ENCODE data around the gene RASSF3. TPM values are rescaled to one million over a fixed set of nuclear protein-coding genes. Genes with fewer than 3 reads are reported as not detected.
"Not testable (repeated sequence)": the region's sequence is repeated elsewhere in the genome, so short reads cannot be mapped to it uniquely, and the experiment has no call there.

The RASSF3 gene
- total RNA-seq, 4 donors from 2014 or later, result 14.7 to 18.3 (median 16.7) TPM

DNA sequence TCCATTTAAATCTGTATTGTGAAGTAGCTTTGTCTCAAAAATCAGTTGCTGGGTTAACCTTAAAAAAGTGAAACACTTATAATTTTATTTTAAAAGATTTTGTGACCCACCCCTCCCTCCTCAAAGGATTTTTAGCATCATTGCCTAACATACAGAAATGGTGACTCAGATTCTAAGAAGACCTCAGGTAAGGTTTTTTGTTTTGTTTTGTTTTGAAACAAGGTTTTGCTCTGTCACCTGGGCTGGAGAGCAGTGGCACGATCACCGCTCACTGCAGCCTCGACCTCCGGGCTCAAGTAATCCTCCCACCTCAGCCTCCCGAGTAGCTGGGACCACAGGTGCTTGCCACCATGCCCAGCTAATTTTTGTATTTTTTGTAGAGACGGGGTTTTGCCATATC is 74.8 kb downstream of the RASSF3 start:
- Histone ChIP-seq H3K36me3 (peaks cover 0 to 17% (median 0%) of the 10 kb centered on the region in 3 donors), H3K4me3 (no peak overlapping the region), H3K4me1 (peaks cover 0 to 20% (median 10%) of the 10 kb centered on the region in 4 donors), H3K27me3 (no peaks in the 10 kb centered on the region), H3K9me3 (no peaks in the 10 kb centered on the region), H3K27ac (no peak overlapping the region)
- TF ChIP-seq POLR2A (IDR thresholded peaks at IDR 0.05) (no peak), EP300 (IDR thresholded peaks at IDR 0.05) (no peak)
- TF ChIP-seq, protein P1, sequence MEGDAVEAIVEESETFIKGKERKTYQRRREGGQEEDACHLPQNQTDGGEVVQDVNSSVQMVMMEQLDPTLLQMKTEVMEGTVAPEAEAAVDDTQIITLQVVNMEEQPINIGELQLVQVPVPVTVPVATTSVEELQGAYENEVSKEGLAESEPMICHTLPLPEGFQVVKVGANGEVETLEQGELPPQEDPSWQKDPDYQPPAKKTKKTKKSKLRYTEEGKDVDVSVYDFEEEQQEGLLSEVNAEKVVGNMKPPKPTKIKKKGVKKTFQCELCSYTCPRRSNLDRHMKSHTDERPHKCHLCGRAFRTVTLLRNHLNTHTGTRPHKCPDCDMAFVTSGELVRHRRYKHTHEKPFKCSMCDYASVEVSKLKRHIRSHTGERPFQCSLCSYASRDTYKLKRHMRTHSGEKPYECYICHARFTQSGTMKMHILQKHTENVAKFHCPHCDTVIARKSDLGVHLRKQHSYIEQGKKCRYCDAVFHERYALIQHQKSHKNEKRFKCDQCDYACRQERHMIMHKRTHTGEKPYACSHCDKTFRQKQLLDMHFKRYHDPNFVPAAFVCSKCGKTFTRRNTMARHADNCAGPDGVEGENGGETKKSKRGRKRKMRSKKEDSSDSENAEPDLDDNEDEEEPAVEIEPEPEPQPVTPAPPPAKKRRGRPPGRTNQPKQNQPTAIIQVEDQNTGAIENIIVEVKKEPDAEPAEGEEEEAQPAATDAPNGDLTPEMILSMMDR (IDR thresholded peaks at IDR 0.05), result no peak
- WGBS, 2 donors, result 94 to 98% methylated on average over 6 of the region's 6 CpGs
- DNase-seq (ENCODE audit: low spot score in 2 of 2), result no peak

DNA sequence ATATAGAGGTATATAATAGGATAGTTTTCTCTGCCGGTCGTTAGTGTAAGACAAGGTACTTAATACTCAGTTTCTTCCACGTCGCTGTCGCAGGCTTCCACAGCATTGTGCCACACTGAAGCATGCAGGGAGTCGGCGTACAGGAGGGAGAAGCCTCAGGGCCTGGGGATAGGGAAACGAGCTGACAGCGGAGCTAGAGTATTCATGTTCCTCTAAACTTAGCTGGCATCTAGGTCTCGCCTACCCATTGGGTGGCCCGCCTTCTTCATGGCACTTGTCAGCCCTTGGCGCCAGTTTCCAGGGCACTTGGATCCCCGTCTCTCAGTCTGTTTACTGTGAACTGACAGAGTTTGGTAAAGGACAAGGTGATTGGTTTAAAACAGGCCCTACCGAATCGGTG is 75.3 kb downstream of the RASSF3 start:
- Histone ChIP-seq H3K9me3 (no peaks in the 10 kb centered on the region), H3K4me3 (no peak overlapping the region), H3K4me1 (peaks cover 0 to 16% (median 7%) of the 10 kb centered on the region in 4 donors), H3K36me3 (peaks cover 0 to 17% (median 0%) of the 10 kb centered on the region in 3 donors), H3K27ac (no peak overlapping the region), H3K27me3 (no peaks in the 10 kb centered on the region)
- DNase-seq (ENCODE audit: low spot score in 2 of 2), result no peak
- TF ChIP-seq POLR2A (IDR thresholded peaks at IDR 0.05), result no peak
- TF ChIP-seq EP300 (IDR thresholded peaks at IDR 0.05), result no peak
- TF ChIP-seq, protein P1 (IDR thresholded peaks at IDR 0.05), result no peak
- WGBS, 2 donors, result 96 to 97% methylated on average over 15 of the region's 15 CpGs

DNA sequence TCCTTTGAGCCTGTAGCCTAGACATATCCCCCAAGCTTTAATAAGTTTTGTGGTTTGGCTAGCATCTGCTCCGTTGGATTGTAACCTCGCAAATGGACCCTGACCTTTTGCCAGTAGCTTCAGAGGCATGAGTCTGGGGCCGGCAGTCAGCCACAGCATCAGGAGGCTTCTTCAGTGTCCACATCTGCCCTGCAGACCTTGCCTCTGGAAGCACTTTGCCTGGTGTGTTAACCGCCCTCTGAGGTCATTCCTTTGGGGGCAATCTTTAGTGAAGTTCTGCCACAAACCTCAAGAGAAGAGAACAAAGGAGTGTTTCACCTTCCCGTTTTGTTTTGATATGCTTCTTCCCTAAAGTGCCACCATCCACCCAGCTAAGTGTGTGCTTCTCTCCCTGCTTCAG is 77.5 kb downstream of the RASSF3 start:
- H3K27me3 ChIP-seq, result no peaks in the 10 kb centered on the region
- H3K4me3 ChIP-seq, result no peak overlapping the region
- no peak for DNase-seq (ENCODE audit: low spot score in 2 of 2)
- peaks cover 0 to 17% (median 0%) of the 10 kb centered on the region in 3 donors for H3K36me3 ChIP-seq
- no peak overlapping the region for H3K27ac ChIP-seq
- H3K9me3 ChIP-seq, result no peaks in the 10 kb centered on the region
- WGBS, 2 donors, result 32 to 36% methylated on average over 5 of the region's 5 CpGs
- peaks cover 0 to 9% (median 5%) of the 10 kb centered on the region in 4 donors for H3K4me1 ChIP-seq
- TF ChIP-seq, protein P1 (IDR thresholded peaks at IDR 0.05), result no peak
- no peak for TF ChIP-seq EP300 (IDR thresholded peaks at IDR 0.05)
- TF ChIP-seq POLR2A (IDR thresholded peaks at IDR 0.05), result no peak

DNA sequence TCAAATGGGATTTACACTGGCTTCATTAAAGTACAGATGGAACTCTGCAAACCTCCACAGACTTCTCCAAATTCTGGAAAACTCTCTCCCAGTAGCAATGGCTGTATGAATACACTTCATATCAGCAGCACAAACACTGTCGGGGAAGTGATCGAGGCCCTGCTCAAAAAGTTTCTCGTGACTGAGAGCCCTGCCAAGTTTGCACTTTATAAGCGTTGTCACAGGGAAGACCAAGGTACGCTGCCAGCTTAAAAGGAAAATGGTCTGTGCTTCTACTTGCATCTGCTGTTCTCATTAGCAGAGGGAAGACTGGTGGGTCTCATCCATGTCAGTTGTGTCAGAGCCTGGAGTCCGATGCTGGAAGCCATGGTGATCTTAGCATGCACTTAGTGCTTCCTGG is 77.9 kb downstream of the RASSF3 start:
- WGBS, 2 donors, result 84 to 87% methylated on average over 6 of the region's 6 CpGs
- no peak for DNase-seq (ENCODE audit: low spot score in 2 of 2)
- peaks cover 0 to 17% (median 0%) of the 10 kb centered on the region in 3 donors for H3K36me3 ChIP-seq
- H3K4me1 ChIP-seq, result peaks cover 0 to 9% (median 2%) of the 10 kb centered on the region in 4 donors
- no peaks in the 10 kb centered on the region for H3K9me3 ChIP-seq
- no peak overlapping the region for H3K4me3 ChIP-seq
- H3K27me3 ChIP-seq, result no peaks in the 10 kb centered on the region
- TF ChIP-seq, protein P1 (IDR thresholded peaks at IDR 0.05), result no peak
- TF ChIP-seq POLR2A (IDR thresholded peaks at IDR 0.05) (no peak), EP300 (IDR thresholded peaks at IDR 0.05) (no peak)
- H3K27ac ChIP-seq, result no peak overlapping the region

DNA sequence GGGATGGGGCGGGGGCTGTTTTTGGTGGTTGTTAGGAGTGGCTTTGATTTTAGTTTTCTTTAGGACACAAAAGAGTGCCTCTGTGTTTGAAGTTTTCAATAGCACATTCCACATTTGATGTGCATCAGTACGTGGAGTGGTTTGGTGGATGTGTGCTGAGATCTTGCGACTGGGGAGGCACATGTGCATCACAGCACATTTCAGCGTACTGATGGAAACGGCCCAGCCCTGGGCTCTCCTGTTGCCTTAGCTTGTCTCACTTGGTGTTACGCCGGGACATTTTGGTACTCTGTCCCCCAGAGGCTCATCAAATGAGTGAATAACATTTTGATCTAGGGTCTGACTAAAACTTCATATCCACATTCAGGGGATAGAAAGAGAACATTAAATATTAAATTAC is 78.4 kb downstream of the RASSF3 start:
- Histone ChIP-seq H3K9me3 (no peaks in the 10 kb centered on the region), H3K4me3 (no peak overlapping the region), H3K4me1 (peaks cover 0 to 9% (median 0%) of the 10 kb centered on the region in 4 donors), H3K36me3 (peaks cover 0 to 17% (median 0%) of the 10 kb centered on the region in 3 donors), H3K27me3 (no peaks in the 10 kb centered on the region), H3K27ac (no peak overlapping the region)
- no peak for TF ChIP-seq EP300 (IDR thresholded peaks at IDR 0.05)
- WGBS, 2 donors, result 78 to 91% methylated on average over 7 of the region's 7 CpGs
- DNase-seq (ENCODE audit: low spot score in 2 of 2), result no peak

DNA sequence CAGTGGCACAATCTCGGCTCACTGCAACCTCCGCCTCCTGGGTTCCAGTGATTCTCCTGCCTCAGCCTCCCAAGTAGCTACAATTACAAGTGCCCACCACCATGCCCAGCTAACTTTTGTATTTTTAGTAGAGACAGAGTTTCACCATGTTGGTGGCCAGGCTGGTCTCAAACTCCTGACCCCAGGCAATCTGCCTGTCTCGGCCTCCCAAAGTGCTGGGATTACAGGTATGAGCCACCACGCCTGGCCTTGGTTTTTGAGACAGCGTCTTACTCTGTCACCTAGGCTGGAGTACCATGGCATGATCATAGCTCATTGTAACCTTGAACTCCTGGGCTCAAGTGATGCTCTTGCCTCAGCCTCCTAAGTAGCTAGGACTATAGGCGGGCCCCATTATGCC is 79.9 kb downstream of the RASSF3 start:
- 98 to 99% methylated on average over 6 of the region's 6 CpGs for WGBS, 2 donors
- DNase-seq (ENCODE audit: low spot score in 2 of 2), result not testable (repeated sequence)

More for the DNA sequence above, 79.9 kb downstream of the RASSF3 start:
- not testable (repeated sequence) for H3K27ac ChIP-seq, H3K27me3 ChIP-seq, H3K9me3 ChIP-seq, H3K4me3 ChIP-seq
- peaks cover 0 to 15% (median 0%) of the 10 kb centered on the region in 3 donors for H3K36me3 ChIP-seq
- H3K4me1 ChIP-seq, result peaks cover 0 to 16% (median 0%) of the 10 kb centered on the region in 4 donors
